HCT116 (cell line): ENCODE measurements around the gene ALK. TPM values are rescaled to one million over a fixed set of nuclear protein-coding genes. Genes with fewer than 3 reads are reported as not detected.

Experiments used
- ATAC-seq: fragments of 200-7000 bp; cut with Tn5 transposase; 2 replicates; pipeline ENCODE4 v1.9.1; 2020; ENCODE audit warnings: mild to moderate bottlenecking, moderate library complexity
- BruUV-seq: library from RNA; stranded (reverse); fragments of 400-500 nt; replicated peaks from 2 replicates; lab custom pipeline; 2021; lab: Mats Ljungman, UMichigan
- CTCF ChIA-PET: fragments of 300-600 bp; sonication (Branson Sonifier 250); formaldehyde crosslinking; loops from one replicate; lab custom pipeline; 2021; ENCODE audit warnings: antibody characterized with exemption; lab: Charles Lee
- POLR2A ChIA-PET: fragments of 300-600, 350-600 bp; sonication (Branson Sonifier 250); formaldehyde crosslinking; loops from one replicate; lab custom pipeline; 2021; ENCODE audit warnings: antibody characterized with exemption; lab: Charles Lee
- RAD21 ChIA-PET, 2 experiments: fragments of 300-600 bp; sonication (Branson Sonifier 250); formaldehyde crosslinking; loops; one replicate each; lab custom pipeline; 2023; ENCODE audit warnings: low total read pairs in 2 of 2; ENCODE audit not compliant: uncharacterized antibody in 2 of 2, unreplicated experiment in 2 of 2, low non-redundant PET in 1 of 2; lab: Charles Lee
- DNase-seq: peaks from one replicate; pipeline ENCODE4 v3.0.0-alpha.2; 2010; ENCODE audit warnings: low read depth, low spot score
- H2AFZ ChIP-seq: fragments of 200-600 bp; shearing (Covaris generic), sonication (generic); 2 replicates; pipeline ENCODE4 v1.6.1; 2017; ENCODE audit warnings: low read depth, mixed run types, mixed read lengths, antibody characterized with exemption, low read length; ENCODE audit not compliant: poor library complexity, severe bottlenecking
- H3K27ac ChIP-seq: 2 replicates; pipeline ENCODE4 v1.5.1; 2012; ENCODE audit warnings: low read depth, low read length
- H3K27me3 ChIP-seq: fragments of 200-600 bp; sonication (generic); 2 replicates; pipeline ENCODE4 v1.6.1; 2016; ENCODE audit warnings: mixed run types, low read length, mixed read lengths; ENCODE audit not compliant: insufficient read depth
- H3K36me3 ChIP-seq, 2 experiments: fragments of 200-500 bp in 1 of 2; fragments of 200-600 bp in 1 of 2; sonication (Bioruptor generic) in 1 of 2; sonication (generic) in 1 of 2; 2 replicates each; pipeline versions ENCODE4 v1.5.1 to v1.6.1; 2014 to 2016; ENCODE audit warnings: low read length in 2 of 2, inconsistent platforms in 1 of 2, mixed read lengths in 1 of 2, mixed run types in 1 of 2; ENCODE audit not compliant: insufficient read depth in 2 of 2, control insufficient read depth in 1 of 2
- H3K4me1 ChIP-seq, 2 experiments: fragments of 200-600 bp in 1 of 2; sonication (generic) in 1 of 2; 2 replicates each; pipeline versions ENCODE4 v1.5.1 to v1.6.1; 2012 to 2017; ENCODE audit warnings: low read length in 2 of 2, inconsistent platforms in 1 of 2, mild to moderate bottlenecking in 1 of 2, mixed read lengths in 1 of 2, mixed run types in 1 of 2, moderate library complexity in 1 of 2; ENCODE audit not compliant: insufficient read depth in 2 of 2, control insufficient read depth in 1 of 2
- H3K4me2 ChIP-seq: fragments of 200-600 bp; sonication (generic); 2 replicates; pipeline ENCODE4 v1.6.1; 2017; ENCODE audit warnings: mixed run types, low read length, mixed read lengths
- H3K4me3 ChIP-seq, 2 experiments: fragments of 200-600 bp in 1 of 2; sonication (generic) in 1 of 2; replicated peaks in 1 of 2; 2 replicates each; pipeline ENCODE4 v1.5.1; 2011 to 2016; ENCODE audit warnings: low read length in 2 of 2, control low read depth in 1 of 2, low read depth in 1 of 2, mild to moderate bottlenecking in 1 of 2, mixed read lengths in 1 of 2, mixed run types in 1 of 2
- H3K79me2 ChIP-seq: fragments of 200-600 bp; sonication (generic); 2 replicates; pipeline ENCODE4 v1.6.1; 2017; ENCODE audit warnings: mild to moderate bottlenecking, mixed run types, low read length, moderate library complexity, mixed read lengths; ENCODE audit not compliant: insufficient read depth
- H3K9ac ChIP-seq: fragments of 200-600 bp; sonication (generic); 2 replicates; pipeline ENCODE4 v1.6.1; 2016; ENCODE audit warnings: low read length, mixed read lengths
- H3K9me2 ChIP-seq: fragments of 200-600 bp; sonication (generic), shearing (Covaris generic); 2 replicates; pipeline ENCODE4 v1.6.1; 2017; ENCODE audit warnings: mixed run types, mild to moderate bottlenecking, moderate library complexity; ENCODE audit not compliant: insufficient read depth
- H3K9me3 ChIP-seq, 2 experiments: fragments of 200-500 bp in 1 of 2; fragments of 200-600 bp in 1 of 2; sonication (Bioruptor generic) in 1 of 2; sonication (generic) in 1 of 2; 2 replicates each; pipeline ENCODE4 v1.6.1; 2014 to 2017; ENCODE audit warnings: low read length in 2 of 2, mixed read lengths in 2 of 2, inconsistent platforms in 1 of 2, low read depth in 1 of 2, mild to moderate bottlenecking in 1 of 2, mixed run types in 1 of 2, moderate library complexity in 1 of 2; ENCODE audit not compliant: control insufficient read depth in 1 of 2, insufficient read depth in 1 of 2
- H4K20me1 ChIP-seq: fragments of 200-600 bp; sonication (generic), shearing (Covaris generic); 2 replicates; pipeline ENCODE4 v1.6.1; 2017; ENCODE audit warnings: mixed run types, mild to moderate bottlenecking, moderate library complexity; ENCODE audit not compliant: insufficient read depth
- CBX3 ChIP-seq: IDR thresholded peaks from 2 replicates; pipeline ENCODE4 v1.6.1; 2012; ENCODE audit warnings: low read depth
- ELF1 ChIP-seq: IDR thresholded peaks from 2 replicates; pipeline ENCODE4 v1.6.1; 2012; ENCODE audit warnings: low read depth, borderline replicate concordance
- EZH2 ChIP-seq: fragments of 200-600 bp; sonication (generic); IDR thresholded peaks from 2 replicates; pipeline ENCODE4 v1.6.1; 2017; ENCODE audit warnings: antibody characterized with exemption, mixed run types
- EZH2phosphoT487 ChIP-seq: fragments of 200-600 bp; IDR thresholded peaks from 2 replicates; pipeline ENCODE4 v1.6.1; 2018; ENCODE audit warnings: antibody characterized with exemption, borderline replicate concordance
- FOSL1 ChIP-seq: IDR thresholded peaks from 2 replicates; pipeline ENCODE4 v1.6.1; 2012; ENCODE audit warnings: low read depth
- POLR2A ChIP-seq: IDR thresholded peaks from 2 replicates; pipeline ENCODE4 v1.7.0; 2011; ENCODE audit warnings: borderline replicate concordance; ENCODE audit not compliant: insufficient read depth, insufficient read length; ENCODE audit errors: extremely low read depth
- RAD21 ChIP-seq: IDR thresholded peaks from 2 replicates; pipeline ENCODE4 v1.6.1; 2012; ENCODE audit warnings: low read depth, mild to moderate bottlenecking
- SIN3A ChIP-seq: IDR thresholded peaks from 2 replicates; pipeline ENCODE4 v1.6.1; 2012; ENCODE audit warnings: low read depth
- SRF ChIP-seq: IDR thresholded peaks from 2 replicates; pipeline ENCODE4 v1.6.1; 2012; ENCODE audit warnings: low read depth
- ZNF274 ChIP-seq: fragments of 200-500 bp; sonication (Bioruptor generic); IDR thresholded peaks from 2 replicates; pipeline ENCODE4 v1.6.1; 2014; ENCODE audit warnings: mild to moderate bottlenecking, low read depth, low read length, inconsistent platforms
- intact Hi-C: fragments of 100-400 bp; cut with micrococcal nuclease; formaldehyde crosslinking; loops from 2 replicates; pipeline ENCODE4 v1.10.0; 2022
- total RNA-seq: library from RNA; stranded (reverse); gene quantifications from one replicate; pipeline ENCODE4 v1.2.1, GENCODE V29; 2021; ENCODE audit not compliant: unreplicated experiment
- TF ChIP-seq, protein P1 (sequence below), 3 experiments: fragments of 200-600 bp in 1 of 3; sonication (generic) in 1 of 3; IDR thresholded peaks in 2 of 3; conservative IDR thresholded peaks in 1 of 3; 2 replicates each; pipeline ENCODE4 v1.5.1; 2012 to 2017; ENCODE audit warnings: low read depth in 2 of 3, low read length in 2 of 3, antibody characterized with exemption in 1 of 3, borderline replicate concordance in 1 of 3, control low read depth in 1 of 3, mild to moderate bottlenecking in 1 of 3, mixed read lengths in 1 of 3, mixed run types in 1 of 3, moderate library complexity in 1 of 3; ENCODE audit not compliant: insufficient read depth in 1 of 3
- TF ChIP-seq, protein P2 (sequence below): IDR thresholded peaks from 2 replicates; pipeline ENCODE4 v1.6.1; 2012
- TF ChIP-seq, protein P3 (sequence below): IDR thresholded peaks from 2 replicates; pipeline ENCODE4 v1.6.1; 2011; ENCODE audit warnings: mild to moderate bottlenecking, low read length, moderate library complexity; ENCODE audit not compliant: insufficient replicate concordance; ENCODE audit errors: extremely low read depth
- TF ChIP-seq, protein P4 (sequence below): IDR thresholded peaks from 2 replicates; pipeline ENCODE4 v1.6.1; 2012

The ALK gene
- total RNA-seq, 1 experiment from 2014 or later, result not detected

DNA sequence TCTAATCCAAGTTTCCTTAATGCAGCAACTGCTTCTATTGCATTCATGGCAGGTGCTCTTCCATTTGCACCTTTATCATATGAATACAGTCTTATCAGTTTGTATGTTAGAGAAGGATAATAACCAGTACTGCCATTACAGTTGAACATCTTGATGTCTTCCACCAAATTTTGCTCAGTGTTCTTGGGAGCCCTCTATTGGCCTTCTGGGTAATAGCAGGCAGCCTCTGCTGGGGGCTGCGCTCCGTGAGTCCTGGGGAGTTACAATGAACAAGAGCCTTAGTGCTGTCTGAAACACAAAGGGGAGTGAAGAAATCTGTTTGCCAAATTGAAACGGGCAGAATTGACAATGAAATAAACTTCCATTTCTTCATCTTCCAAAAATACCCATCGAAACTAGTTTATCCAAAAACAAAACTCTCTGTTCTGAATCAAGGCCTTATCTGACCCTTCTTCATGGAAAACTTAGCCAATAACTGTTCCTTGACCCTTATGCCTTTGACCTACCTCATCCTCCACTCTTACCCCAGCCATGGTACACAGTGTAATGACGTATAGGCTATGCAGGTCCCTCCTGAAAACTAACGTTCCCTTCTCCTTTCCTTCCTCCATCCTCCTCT, 79.9 kb downstream of the ALK start:
- H3K4me1 ChIP-seq, result no peaks in the 10 kb centered on the region
- CTCF ChIA-PET, result no interaction called here
- H3K27me3 ChIP-seq, result peaks cover 54% of the 10 kb centered on the region
- RAD21 ChIA-PET, result no interaction called here
- POLR2A ChIA-PET, result no interaction called here
- intact Hi-C loops, result loop anchor here (2.0 to 5.0 kb wide), 5 partner anchors 204 to 884 kb away; no protein-coding TSS in a partner anchor
- no peaks in the 10 kb centered on the region for H4K20me1 ChIP-seq
- H3K27ac ChIP-seq, result no peak overlapping the region
- H3K4me3 ChIP-seq, result no peak overlapping the region
- DNase-seq, result peak; percentile 3
- H3K9me3 ChIP-seq, result no peaks in the 10 kb centered on the region
- H2AFZ ChIP-seq, result no peak overlapping the region
- TF ChIP-seq, protein P1, sequence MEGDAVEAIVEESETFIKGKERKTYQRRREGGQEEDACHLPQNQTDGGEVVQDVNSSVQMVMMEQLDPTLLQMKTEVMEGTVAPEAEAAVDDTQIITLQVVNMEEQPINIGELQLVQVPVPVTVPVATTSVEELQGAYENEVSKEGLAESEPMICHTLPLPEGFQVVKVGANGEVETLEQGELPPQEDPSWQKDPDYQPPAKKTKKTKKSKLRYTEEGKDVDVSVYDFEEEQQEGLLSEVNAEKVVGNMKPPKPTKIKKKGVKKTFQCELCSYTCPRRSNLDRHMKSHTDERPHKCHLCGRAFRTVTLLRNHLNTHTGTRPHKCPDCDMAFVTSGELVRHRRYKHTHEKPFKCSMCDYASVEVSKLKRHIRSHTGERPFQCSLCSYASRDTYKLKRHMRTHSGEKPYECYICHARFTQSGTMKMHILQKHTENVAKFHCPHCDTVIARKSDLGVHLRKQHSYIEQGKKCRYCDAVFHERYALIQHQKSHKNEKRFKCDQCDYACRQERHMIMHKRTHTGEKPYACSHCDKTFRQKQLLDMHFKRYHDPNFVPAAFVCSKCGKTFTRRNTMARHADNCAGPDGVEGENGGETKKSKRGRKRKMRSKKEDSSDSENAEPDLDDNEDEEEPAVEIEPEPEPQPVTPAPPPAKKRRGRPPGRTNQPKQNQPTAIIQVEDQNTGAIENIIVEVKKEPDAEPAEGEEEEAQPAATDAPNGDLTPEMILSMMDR (IDR thresholded peaks at IDR 0.05 in 2 of 3, conservative IDR thresholded peaks at IDR 0.05 in 1 of 3; ENCODE audit: borderline replicate concordance in 1 of 3, insufficient read depth in 1 of 3, low read depth in 2 of 3, low read length in 2 of 3), result peak; percentile 48 to 90 (median 86); a peak in 5 of 6 replicates
- TF ChIP-seq FOSL1 (no peak), RAD21 (peak; percentile 77)
- TF ChIP-seq, all 23 proteins: peak for 2
- BruUV-seq, result no TSS peak
- no peak overlapping the region for H3K4me2 ChIP-seq
- peak; percentile 78 for ATAC-seq
- no peak overlapping the region for H3K9ac ChIP-seq
- H3K36me3 ChIP-seq, result no peaks in the 10 kb centered on the region
- H3K79me2 ChIP-seq, result no peaks in the 10 kb centered on the region
- no peaks in the 10 kb centered on the region for H3K9me2 ChIP-seq

GRCh38 chr2:29839306-29839705, 82.1 kb downstream of the ALK start:
- H3K4me3 ChIP-seq, result no peak overlapping the region
- H3K27me3 ChIP-seq, result peaks cover 50% of the 10 kb centered on the region; the same call in 1 of the 2 replicates
- no peak for ATAC-seq
- no peaks in the 10 kb centered on the region for H3K36me3 ChIP-seq
- no peak overlapping the region for H3K27ac ChIP-seq
- H3K79me2 ChIP-seq, result no peaks in the 10 kb centered on the region
- intact Hi-C loops, result no loop called here
- H3K9me3 ChIP-seq, result no peaks in the 10 kb centered on the region
- no peaks in the 10 kb centered on the region for H4K20me1 ChIP-seq
- H3K4me2 ChIP-seq, result no peak overlapping the region
- no peak overlapping the region for H3K9ac ChIP-seq
- ChIA-PET RAD21 (no interaction called here), POLR2A (no interaction called here), CTCF (no interaction called here)
- no peak overlapping the region for H2AFZ ChIP-seq
- H3K9me2 ChIP-seq, result no peaks in the 10 kb centered on the region
- no peaks in the 10 kb centered on the region for H3K4me1 ChIP-seq
- no peak for DNase-seq
- BruUV-seq, result no TSS peak
- TF ChIP-seq, protein P2, sequence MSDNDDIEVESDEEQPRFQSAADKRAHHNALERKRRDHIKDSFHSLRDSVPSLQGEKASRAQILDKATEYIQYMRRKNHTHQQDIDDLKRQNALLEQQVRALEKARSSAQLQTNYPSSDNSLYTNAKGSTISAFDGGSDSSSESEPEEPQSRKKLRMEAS, result no peak
- TF ChIP-seq ZNF274, result no peak
- no peak for TF ChIP-seq POLR2A
- no peak for TF ChIP-seq CBX3
- no peak for TF ChIP-seq FOSL1
- TF ChIP-seq RAD21, result no peak
- no peak for TF ChIP-seq EZH2phosphoT487
- no peak for TF ChIP-seq EZH2
- TF ChIP-seq, protein P3, sequence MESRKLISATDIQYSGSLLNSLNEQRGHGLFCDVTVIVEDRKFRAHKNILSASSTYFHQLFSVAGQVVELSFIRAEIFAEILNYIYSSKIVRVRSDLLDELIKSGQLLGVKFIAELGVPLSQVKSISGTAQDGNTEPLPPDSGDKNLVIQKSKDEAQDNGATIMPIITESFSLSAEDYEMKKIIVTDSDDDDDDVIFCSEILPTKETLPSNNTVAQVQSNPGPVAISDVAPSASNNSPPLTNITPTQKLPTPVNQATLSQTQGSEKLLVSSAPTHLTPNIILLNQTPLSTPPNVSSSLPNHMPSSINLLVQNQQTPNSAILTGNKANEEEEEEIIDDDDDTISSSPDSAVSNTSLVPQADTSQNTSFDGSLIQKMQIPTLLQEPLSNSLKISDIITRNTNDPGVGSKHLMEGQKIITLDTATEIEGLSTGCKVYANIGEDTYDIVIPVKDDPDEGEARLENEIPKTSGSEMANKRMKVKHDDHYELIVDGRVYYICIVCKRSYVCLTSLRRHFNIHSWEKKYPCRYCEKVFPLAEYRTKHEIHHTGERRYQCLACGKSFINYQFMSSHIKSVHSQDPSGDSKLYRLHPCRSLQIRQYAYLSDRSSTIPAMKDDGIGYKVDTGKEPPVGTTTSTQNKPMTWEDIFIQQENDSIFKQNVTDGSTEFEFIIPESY, result no peak
- no peak for TF ChIP-seq ELF1
- no peak for TF ChIP-seq SIN3A
- TF ChIP-seq, protein P4, sequence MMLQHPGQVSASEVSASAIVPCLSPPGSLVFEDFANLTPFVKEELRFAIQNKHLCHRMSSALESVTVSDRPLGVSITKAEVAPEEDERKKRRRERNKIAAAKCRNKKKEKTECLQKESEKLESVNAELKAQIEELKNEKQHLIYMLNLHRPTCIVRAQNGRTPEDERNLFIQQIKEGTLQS, result no peak
- TF ChIP-seq SRF, result no peak
